GM18873 (cell line): ENCODE data around the gene COL9A3.
"Not testable (repeated sequence)": the region's sequence is repeated elsewhere in the genome, so short reads cannot be mapped to it uniquely, and the experiment has no call there.

Experiments used
- ATAC-seq: cut with Tn5 transposase; IDR thresholded peaks from one replicate; pipeline ENCODE4 v1.9.1; 2021; ENCODE audit warnings: mild to moderate bottlenecking, moderate library complexity, moderate number of reproducible peaks; ENCODE audit not compliant: unreplicated experiment, low FRiP score

Gene COL9A3

DNA sequence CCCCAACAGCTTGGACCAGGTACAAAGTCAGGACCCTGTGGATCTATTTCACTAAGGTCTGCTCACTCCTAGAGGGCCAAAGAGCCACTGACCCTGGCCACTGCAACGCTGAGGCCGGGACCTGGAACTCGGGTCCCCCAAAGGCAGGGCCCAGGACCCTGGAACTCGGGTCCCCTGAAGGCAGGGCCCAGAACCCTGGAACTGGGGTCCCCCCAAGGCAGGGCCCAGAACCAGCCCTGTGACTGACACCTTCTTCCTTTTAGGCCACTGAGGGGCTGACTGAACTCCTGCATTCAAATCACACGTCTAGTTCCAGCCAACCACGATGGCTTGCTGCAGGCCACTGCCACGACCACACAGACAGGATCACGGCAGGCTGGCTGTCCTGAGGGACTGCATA, 35.3 kb downstream of the COL9A3 start:
- ATAC-seq: no peak

GRCh38 chr20:62852841-62853240, 36.0 kb downstream of the COL9A3 start:
- ATAC-seq: no peak

GRCh38 chr20:62853304-62853703, 36.5 kb downstream of the COL9A3 start:
- ATAC-seq: not testable (repeated sequence)

DNA sequence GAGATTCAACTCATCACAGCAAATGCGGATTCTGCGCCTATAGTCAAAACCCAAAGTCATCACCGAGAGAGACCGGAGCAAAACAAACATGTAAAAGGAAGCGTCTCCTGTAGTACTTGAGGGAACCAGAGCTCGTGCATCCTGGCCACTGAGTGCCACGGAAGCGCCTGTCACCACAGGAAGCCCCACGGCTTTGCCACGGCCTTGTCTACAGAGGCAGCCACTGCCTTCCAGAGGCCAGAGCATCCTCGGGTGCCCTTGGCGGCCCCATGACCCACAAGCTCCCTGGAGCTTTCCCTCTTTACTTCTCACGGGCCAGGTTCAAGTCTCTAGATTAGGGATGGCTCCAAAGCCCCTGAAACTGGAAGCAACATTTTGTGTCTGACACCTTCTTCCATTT, 37.3 kb downstream of the COL9A3 start:
- ATAC-seq: no peak

DNA sequence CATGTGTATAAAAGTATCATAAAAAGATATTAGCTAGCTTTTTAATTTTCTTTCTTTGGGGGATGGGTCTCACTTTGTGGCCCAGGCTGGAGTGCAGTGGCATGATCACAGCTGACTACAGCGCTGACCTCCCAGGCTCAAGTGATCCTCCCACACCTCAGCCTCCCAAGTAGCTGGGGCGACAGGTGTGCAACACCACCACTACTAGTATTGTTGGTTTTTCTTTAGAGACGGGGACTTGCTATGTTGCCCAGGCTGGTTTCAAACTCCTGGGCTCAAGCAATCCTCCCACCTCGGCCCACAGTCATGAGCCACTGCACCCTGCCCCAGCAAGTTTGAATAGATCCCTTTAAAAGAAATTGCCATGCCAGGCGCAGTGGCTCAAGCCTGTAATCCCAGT, 38.3 kb downstream of the COL9A3 start:
- no peak for ATAC-seq

DNA sequence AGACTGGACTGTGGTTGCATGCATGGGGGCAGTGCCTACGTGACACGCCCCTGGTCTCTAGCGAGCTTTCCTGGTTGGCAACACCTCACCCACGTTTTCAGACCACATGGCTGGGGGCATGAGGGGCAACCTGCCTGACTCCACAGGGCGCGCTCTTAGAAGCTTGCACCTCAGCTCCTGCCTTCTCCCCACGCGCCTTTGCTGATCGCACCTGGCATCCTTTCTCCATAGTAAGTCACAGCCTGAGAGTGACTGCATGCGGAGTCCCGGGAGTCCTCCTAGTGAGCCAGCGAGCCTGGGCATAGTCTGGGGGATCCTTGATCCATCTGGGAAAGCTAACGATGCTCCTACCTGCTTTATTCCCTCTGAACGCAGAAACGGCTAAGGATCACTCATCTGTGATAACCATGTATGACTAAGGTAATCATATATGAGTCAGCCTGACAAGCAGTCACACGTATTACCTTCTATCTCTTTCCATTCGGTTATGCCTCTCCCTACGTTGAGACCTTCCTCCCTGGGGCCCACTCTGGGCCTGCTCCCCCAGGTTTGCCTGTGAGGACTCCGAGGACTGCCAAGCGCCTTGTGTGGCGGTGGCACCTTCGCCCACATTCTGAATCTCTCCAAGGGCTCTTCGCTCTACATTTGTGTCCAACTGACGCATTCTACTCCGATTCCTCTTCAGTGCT, 40.2 kb downstream of the COL9A3 start:
- no peak for ATAC-seq

DNA sequence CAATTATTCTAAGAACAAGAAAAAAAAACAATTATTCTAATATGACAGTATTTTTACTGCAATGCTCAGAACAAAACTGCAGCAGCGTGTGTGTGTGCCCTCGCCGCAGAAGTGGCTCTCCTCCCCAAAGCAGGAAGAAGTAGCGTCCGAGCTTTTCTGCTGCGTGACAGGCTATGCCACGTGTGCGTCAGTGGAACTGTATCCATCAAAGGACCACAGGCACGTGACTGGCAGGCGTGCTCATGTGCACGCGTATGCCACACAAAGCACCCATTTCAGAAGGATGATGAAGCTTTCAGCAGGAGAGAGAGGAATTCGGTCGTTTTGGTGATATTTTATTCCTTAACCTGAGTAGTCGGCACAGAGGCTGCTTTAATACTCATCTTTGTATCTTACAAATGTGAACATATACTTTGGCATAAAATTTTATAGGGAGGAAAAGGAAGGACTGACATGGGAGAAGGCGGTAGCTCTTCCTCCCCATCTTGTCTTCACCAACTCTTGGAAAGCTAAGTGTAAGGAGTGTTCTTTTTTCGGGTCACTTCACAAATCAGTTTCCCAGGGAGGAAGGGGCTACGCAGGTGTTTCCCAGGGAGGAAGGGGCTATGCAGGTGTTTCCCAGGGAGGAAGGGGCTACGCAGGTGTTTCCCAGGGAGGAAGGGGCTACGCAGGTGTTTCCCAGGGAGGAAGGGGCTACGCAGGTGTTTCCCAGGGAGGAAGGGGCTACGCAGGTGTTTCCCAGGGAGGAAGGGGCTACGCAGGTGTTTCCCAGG, 41.4 kb downstream of the COL9A3 start:
- no peak for ATAC-seq

- ATAC-seq: no peak
Observed at GRCh38 chr20:62859721-62860120, 42.9 kb downstream of the COL9A3 start.

GRCh38 chr20:62860391-62860923, 43.6 kb downstream of the COL9A3 start:
- ATAC-seq: no peak

DNA sequence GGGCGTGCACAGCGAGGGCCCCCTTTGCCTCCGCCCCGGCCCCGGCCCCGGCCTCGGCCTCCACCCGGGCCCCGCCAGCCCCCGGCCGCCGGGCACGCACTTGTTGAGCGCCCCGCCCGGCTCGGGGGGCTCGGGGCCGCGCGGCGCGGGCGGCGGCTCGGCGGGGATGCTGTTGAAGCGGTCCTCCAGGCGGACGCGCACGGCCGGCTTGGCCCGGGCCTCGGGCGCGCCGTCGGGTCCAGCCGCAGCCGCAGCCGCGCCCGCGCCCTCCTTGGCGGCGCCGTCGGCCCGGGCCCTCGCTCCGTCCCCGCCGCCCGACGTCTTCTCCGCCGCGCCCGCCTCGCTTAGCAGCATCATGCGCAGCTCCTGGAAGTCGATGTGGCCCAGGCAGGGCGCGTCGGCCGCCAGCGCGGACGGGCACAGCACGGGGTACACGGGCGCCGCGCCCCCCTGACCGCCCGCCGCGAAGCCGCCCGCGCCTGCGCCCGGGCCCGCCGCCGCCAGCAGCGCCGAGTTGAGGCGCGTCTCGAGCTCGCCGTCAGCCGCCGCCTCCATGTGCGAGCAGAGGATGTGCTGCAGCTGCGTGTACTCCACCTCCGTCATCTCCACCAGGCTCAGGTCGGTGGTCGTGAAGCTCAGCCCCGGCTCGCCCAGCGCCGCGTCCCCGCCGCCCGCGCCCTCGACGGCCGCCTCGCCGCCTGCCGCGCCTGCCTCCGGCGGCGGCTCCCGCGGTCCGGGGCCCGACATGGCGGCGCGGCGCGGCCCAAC, 44.3 kb downstream of the COL9A3 start:
- ATAC-seq: no peak

DNA sequence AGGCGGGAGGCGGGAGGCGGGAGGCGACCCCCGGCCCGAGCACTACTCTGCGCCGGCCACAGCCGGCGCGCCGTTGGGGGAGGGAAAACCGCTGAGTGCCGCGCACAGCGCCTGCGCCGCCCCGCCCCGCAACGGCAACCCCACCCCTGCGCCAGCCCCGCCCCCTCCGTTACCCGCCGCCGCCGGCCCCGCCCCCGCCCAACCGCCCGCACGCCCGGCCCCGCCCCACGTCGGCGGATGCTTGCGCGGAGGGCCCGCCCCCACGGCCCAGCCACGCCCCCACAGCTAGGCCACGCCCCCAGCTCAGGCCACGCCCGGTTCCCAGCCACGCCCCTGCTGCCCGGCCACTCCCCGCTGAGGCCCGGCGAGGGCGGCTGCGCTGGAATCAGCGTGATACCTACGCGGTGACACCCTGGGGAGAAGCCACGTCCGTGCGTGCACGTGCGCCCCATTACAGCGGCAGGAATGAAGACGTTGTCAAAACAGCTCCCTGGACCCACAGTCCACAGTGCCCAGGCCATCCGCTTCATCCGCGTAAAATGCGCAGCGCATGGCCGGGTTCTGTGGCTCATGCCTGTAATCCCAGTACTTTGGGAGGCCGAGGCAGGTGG, 45.0 kb downstream of the COL9A3 start, which contains the start of gene TCFL5:
Gene TCFL5, minus strand, starts transcription at position 97 of the 611 bp plus-strand sequence. CDS start 152 bp downstream, outside the sequence.
- ATAC-seq: no peak

GRCh38 chr20:62864207-62864606, 47.4 kb downstream of the COL9A3 start:
- no peak for ATAC-seq

DNA sequence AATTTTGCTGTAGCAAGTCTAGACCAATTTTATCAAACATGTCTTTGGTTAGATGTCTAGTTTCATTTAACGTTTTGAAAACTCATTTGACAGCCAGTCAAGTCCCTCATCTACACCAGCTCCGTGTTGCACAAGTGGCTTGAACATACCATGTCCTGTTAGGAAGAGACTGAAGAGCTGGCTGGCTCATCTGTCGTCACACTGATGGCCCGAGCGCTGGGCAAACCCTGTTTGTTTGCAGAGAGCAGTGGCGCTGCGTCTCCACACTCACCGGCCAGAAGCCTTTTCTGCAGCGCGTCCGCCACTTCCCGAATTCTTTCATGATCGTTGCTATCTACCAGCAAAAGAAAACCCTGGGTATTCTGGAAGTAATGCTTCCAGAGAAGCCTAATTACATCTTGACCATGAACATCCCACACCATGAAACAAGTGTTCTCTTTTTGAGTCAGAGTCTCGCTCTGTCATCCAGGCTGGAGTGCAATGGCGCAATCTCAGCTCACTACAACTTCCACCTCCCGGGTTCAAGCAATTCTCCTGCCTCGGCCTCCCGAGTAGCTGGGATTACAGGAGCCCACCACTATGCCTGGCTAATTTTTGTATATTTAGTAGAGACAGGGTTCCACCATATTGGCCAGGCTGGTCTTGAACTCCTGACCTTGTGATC, 55.5 kb downstream of the COL9A3 start:
- no peak for ATAC-seq

DNA sequence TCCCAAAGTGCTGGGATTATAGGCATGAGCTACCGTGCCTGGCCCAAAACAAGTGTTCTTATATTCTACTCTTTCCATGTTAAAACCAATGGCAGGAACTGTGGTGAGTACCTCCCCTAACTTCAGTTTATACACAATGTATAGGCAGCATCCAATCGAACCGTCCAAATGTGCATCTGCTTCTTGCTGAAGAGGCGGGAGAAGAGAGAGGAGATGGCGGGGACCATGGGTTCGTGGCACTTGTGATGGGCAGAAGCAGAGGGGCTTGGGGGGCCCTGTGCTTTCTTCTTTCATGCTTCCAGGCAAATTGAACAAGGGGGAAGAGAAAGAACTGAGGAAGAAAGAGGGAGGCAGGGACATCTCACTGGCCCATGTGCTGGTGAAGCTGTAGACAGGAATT, 56.0 kb downstream of the COL9A3 start:
- no peak for ATAC-seq

DNA sequence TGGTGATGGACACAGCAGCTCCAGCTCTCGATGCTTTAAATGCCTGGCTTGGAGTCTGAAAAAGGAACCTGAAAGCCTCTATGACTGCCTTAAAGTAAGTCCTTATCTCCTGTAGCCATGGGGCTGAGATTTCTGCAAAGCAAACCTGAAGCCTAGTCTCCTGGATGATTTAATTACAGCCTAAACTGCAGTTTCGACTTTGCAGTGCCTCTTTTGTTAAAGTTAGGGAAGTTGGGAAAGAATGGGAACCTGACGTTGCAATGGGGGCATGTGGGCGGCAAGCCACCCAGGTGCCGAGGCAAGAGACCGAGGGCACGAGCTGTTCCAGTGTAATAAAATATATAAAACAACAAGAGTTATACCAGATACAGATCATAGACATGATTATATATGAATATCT, 56.4 kb downstream of the COL9A3 start:
- no peak for ATAC-seq

DNA sequence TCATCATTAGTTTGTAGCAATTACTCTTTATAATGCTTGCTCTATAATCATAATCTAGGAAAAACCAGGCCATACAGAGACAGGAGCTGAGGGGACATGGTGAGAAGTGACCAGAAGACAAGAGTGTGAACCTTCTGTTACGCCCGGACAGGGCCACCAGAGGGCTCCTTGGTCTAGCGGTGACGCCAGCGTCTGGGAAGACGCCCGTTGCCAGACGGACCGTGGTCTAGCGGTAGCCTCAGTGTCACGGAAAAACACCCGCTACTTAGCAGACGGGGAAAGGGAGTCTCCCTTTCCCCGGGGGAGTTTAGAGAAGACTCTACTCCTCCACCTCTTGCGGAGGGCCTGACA, 56.8 kb downstream of the COL9A3 start:
- not testable (repeated sequence) for ATAC-seq

GRCh38 chr20:62874964-62875344, 58.1 kb downstream of the COL9A3 start:
- ATAC-seq: no peak

- no peak for ATAC-seq
Observed at GRCh38 chr20:62875419-62876361, 58.8 kb downstream of the COL9A3 start.

DNA sequence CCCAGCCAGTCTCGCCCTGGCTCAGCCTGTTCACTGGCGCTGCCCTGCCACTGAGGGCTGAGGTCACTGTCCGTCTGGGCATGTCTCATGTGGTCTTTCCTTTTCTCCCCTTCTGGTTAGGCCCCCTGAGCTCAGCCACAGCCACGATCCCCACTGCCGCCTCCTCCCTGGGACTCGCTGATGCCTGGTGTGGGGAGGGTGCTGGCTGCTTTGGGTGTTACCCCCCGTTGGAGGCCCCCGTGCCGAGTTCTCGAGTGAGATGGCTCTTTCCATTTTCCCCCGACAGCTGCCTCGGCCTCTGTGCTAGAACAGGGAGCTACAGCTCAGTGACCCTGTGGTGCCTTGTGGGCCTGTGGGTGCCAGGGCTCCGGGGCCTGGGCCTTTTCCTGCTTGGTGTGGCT, 59.7 kb downstream of the COL9A3 start:
- no peak for ATAC-seq
